HG03457 (cell line): Measurements from ENCODE around the gene OTOP1.
"Not testable (repeated sequence)": the region's sequence is repeated elsewhere in the genome, so short reads cannot be mapped to it uniquely, and the experiment has no call there.

Experiments
- ATAC-seq: cut with Tn5 transposase; IDR thresholded peaks from one replicate; pipeline ENCODE4 v1.9.1; 2021; ENCODE audit warnings: moderate number of reproducible peaks; ENCODE audit not compliant: unreplicated experiment

OTOP1 gene

DNA sequence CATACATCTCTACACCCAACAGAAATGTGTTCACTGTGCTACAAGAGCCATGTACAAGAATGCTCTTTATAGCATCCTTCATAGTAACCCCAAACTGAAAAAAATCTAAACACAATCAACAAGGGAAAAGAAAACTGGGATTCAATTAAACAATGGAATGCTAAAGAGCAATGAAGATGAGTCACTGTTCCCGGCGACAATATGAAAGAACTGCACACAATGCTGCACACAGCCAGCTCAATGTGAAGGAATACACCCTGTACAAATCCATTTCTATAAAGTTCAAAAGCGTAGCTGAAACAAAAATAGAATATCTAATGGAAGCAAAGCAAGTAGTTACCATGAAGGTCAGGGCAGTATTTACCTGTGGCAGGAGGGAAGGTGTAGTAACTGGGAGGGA is 12.8 kb upstream of the OTOP1 start:
- not testable (repeated sequence) for ATAC-seq

DNA sequence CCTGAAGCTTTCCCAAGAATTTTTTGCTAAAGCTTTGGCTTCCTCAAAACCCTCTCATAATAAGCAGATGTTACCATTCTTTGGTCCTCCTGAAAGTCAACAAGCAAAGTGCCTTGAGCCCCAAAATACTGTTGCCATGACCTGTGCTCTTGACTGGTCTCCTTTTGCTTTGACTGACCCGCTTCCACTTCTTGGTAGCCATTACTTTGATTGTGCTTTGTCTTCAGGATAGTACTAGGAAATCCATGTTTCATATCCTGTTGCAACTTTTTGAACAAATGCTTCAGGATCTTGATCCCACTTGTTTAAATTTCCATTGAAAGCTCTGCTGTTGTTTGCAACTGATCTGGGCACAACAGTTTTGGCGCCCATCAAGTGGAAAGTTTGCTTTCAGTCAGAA is 6.9 kb upstream of the OTOP1 start:
- no peak for ATAC-seq

DNA sequence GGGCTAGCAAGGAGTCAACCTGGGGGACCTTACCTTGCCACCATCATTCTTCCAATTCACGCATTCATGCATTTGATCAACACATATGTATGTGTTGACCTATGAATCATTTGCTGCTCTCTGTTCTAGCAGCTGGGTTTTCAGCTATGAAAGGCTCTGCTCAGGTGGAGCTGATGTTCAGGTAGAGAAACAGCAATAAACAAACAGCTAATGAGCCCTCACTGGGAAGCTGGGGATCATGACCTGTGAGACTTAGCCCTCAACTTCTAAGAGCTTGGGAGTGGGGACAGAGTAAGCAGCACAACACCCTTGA is 1.6 kb upstream of the OTOP1 start:
- no peak for ATAC-seq

GRCh38 chr4:4227510-4228355 is 1.0 kb upstream of the OTOP1 start:
- ATAC-seq, result no peak

DNA sequence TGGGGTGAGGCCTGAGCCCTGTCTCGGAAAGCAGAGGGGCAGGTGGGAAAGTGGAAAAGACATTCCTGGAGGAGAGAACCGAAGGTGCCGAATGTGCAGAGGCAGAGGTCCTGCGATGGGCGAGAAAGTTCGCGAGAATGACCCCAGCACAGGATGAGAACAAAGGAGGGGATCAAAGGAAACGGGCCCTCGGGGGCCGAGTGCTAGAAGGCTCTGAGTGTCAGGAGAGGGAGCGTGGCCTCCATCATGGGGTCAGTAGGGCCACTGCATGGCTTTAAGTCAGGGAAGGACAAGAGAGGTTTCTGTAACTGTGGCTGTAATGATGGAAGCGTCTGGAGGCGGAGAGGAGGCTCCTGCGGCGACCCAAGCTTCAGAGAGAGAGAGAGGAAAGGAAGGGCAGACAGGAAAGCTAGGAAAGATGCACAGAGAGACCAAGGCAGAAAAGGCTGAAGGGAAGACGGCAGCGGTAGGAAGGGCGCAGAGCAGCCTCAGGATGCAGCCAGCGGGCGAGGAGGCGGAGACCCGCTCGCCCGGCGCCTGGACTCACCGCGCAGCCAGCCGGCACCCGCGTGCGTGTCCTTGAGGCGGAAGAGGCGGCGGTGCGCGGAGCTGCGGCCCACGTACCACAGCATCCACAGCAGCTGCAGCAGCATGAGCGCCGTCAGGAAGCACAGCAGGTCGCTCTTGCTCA is 669 bp downstream of the OTOP1 start:
- no peak for ATAC-seq

DNA sequence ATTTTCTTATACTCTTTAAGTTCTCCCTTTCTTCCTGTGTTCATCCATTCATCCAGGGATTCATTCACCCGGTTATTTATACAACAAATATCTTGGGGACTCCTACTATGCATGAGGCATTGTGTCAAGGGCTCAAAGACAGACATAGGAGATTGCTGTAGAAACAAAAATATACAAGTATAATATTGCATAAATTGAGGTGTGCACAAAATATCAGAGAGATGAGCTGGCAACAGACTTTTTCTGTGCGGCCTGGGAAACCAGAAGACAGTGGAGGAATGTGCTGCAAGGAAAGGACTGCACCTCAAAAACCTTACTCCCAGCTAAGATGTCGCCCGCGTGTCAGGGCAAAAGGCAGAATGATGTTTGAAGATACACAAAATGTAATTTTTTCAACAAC is 9.6 kb downstream of the OTOP1 start:
- no peak for ATAC-seq

- no peak for ATAC-seq
These were observed 10.1 kb downstream of the OTOP1 start for GRCh38 chr4:4216648-4217047.

DNA sequence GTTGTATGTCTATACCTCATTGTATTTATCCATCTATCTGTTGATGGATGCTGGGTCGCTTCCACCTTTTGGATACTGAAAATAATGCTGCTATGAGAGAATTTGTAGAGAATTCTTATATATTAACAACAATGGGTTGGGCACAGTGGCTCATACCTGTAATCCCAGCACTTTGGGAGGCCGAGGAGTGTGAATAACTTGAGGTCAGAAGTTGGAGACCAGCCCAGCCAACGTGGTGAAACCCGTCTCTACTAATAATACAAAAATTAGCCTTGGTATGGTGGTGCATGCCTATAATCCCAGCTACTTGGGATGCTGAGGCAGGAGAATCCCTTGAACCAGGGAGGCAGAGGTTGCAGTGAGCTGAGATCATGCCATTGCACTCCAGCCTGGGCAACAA is 13.1 kb downstream of the OTOP1 start:
- ATAC-seq, result not testable (repeated sequence)

DNA sequence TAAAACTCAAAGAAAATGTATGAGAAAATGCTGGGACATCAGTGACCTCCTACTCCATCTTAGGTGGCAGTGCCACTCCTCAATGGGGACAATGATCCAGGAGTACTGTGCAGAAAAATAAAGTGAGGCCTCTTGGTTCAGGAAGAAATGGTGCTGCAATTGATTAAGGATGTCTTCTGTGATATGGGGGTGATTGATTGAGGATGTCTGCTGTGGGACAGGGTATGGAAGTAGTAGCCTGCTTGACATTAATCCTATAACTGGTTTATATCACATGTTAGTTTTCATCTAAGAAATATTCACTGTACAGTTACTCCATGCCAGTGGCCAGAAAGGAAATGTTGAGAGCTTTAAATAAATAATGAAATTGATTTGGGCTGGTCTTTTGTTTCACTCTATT is 20.5 kb downstream of the OTOP1 start:
- no peak for ATAC-seq

GRCh38 chr4:4204401-4204745 is 22.4 kb downstream of the OTOP1 start:
- no peak for ATAC-seq

DNA sequence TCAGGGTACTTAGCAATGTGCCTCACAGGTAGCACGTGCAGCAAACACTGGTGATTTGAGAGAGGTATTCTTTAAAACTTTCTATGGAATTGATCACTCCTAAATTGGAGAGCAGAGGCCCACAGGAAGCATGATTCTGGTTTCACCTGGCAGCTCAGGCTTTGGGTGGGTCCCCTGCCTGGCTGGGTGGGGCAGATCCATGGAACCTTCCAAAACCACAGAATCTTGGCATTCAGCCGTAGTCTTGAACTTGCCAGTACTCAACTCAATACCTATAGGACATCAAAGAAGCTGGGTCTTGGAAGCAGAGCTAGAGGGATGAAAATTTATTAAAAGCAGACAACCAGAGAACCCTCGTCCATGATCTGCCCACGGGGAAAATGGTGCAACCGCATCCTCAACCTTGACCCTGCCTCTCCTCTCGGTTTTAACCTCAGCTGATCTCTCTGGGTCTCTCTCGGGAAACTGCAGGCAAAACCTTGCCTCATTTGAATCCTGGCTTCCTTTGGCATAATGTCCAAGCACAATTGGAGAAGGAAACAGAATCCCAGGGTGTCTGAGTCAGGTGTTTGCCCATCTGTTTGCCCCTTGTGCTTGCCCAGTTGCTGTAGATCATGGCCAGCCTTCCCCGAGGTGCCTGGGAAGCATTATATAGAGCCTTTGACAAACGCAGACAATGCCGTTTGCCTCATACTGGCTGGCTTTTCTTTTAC is 22.9 kb downstream of the OTOP1 start:
- ATAC-seq, result no peak

DNA sequence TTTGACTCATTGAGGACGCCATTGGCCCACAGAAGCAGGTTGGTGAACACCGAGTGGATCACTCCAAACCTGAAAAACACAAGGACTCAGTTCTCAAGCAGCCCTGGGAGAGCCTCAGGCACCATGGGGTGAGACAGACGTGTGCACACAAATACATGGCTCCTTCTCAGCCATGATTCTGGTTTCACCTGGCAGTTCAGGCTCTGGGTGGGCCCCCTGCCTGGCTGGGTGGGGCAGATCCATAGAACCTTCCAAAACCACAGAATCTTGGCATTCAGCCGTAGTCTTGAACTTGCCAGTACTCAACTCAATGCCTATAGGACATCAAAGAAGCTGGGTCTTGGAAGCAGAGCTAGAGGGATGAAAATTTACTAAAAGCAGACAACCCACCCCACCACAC is 24.2 kb downstream of the OTOP1 start:
- no peak for ATAC-seq

GRCh38 chr4:4200624-4201023 is 26.1 kb downstream of the OTOP1 start:
- no peak for ATAC-seq

- ATAC-seq, result no peak
These were observed 31.4 kb downstream of the OTOP1 start for GRCh38 chr4:4195354-4195753.

DNA sequence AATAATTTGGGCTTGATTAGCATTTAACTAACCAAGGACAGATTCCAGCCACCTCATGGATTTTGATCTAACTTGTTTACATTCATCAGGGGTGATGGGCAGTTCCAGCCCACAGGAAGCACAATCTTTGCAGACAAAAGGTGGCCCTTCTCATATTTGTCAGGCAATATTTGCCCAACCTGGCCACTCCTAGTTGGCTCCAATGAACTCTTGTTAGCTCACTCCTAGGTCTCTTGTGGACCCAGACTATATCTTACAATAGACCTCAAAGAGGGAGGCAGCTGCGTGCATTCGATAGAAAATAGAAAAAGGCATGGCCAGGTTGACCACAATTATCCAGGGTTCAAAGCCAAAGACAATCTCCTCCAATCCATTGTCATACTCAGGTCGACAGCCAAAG is 38.2 kb downstream of the OTOP1 start:
- not testable (repeated sequence) for ATAC-seq

- ATAC-seq, result no peak
These were observed 41.2 kb downstream of the OTOP1 start for GRCh38 chr4:4185528-4185927.

GRCh38 chr4:4182835-4183568 is 43.7 kb downstream of the OTOP1 start:
- ATAC-seq, result no peak

DNA sequence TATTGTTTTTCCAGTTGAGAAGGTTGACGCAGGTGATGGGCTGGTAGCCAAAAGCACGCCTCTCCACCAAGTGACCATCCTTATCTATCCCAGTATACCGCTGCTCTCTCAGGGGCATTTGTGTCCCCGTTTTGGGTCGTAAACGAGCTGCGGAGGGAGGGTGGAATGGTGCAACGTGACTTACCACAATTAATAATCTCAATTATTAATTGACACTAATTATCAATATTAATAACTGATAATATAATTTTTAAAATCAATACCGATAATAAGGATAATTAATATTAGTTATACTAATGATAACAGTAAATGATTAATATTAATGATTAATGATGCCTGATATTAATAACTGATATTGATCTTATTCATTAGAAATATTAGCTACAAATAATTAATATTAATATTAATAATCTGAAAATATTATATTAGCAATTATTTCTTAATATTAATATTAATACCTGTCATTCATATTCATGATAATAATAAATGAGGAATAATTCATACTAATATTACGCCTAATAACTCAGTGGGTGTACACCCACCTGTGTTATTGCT is 56.1 kb downstream of the OTOP1 start:
- ATAC-seq, result no peak

DNA sequence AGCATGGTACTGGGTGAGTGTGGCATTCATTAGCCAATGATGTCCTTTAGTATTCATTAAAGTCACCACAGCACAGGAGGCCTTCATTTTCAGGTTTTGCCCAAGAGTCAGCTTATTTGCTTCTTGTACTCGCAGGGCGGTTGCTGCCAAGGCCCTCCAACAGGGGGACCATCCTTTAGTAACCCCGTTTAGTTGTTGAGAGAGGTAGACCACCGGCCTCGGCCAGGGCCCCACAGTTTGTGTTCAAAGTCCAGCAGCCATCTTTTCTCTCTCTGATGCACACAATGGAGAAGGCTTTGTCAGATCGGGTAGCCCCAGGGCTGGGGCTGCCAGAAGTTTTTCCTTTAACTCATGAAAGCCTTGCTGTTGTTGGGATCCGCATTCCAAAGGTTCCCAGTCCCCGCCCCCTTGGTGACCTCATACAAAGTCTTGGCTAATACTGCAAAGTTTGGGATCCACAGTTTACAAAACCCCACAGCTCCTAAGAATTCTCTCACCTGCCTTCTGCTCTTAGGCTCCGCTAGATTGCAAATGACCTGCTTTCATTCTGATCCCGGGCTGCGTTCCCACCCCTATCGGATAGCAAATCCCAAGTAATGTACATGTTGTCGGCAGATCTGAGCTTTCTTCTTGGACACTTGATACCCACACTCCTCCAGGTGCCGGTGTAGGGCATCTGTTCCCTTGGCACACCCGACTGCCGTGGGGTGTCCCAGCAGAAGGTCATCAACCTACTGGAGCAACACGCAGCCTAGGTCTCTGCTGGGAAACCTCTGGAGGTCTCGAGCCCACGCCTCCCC is 58.5 kb downstream of the OTOP1 start:
- ATAC-seq, result not testable (repeated sequence)

GRCh38 chr4:4166986-4167385 is 59.7 kb downstream of the OTOP1 start:
- not testable (repeated sequence) for ATAC-seq
